Measurements from ENCODE around the gene MAEA.

DNA sequence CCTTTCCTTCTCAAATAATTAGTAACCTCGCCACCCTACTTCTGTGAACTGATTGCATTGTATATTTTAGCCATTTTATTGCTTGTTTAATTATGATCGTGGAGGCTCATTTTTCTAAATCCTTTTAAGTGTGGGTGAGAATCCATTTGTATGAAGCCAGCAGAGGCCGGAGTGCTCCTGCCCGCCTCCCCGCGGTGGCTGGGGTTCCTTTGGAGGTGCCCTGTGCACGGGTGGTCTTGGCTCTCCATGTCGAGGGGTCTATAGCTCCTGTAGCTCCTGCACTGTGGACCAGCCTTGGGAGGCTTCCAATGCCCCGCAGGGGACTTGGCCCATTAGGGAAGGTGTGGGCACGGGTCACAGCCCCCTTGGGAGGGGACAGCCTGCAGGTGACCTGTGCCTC is 72.4 kb downstream of the MAEA start:
- TF ChIP-seq, protein P1, sequence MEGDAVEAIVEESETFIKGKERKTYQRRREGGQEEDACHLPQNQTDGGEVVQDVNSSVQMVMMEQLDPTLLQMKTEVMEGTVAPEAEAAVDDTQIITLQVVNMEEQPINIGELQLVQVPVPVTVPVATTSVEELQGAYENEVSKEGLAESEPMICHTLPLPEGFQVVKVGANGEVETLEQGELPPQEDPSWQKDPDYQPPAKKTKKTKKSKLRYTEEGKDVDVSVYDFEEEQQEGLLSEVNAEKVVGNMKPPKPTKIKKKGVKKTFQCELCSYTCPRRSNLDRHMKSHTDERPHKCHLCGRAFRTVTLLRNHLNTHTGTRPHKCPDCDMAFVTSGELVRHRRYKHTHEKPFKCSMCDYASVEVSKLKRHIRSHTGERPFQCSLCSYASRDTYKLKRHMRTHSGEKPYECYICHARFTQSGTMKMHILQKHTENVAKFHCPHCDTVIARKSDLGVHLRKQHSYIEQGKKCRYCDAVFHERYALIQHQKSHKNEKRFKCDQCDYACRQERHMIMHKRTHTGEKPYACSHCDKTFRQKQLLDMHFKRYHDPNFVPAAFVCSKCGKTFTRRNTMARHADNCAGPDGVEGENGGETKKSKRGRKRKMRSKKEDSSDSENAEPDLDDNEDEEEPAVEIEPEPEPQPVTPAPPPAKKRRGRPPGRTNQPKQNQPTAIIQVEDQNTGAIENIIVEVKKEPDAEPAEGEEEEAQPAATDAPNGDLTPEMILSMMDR (conservative IDR thresholded peaks at IDR 0.05; ENCODE audit: low read length), result no peak
- TF ChIP-seq EZH2phosphoT487 (IDR thresholded peaks at IDR 0.05; ENCODE audit: borderline replicate concordance), result no peak

All from Loucy (cell line).